ENCODE measurements around the gene KSR1.

Gene KSR1

DNA sequence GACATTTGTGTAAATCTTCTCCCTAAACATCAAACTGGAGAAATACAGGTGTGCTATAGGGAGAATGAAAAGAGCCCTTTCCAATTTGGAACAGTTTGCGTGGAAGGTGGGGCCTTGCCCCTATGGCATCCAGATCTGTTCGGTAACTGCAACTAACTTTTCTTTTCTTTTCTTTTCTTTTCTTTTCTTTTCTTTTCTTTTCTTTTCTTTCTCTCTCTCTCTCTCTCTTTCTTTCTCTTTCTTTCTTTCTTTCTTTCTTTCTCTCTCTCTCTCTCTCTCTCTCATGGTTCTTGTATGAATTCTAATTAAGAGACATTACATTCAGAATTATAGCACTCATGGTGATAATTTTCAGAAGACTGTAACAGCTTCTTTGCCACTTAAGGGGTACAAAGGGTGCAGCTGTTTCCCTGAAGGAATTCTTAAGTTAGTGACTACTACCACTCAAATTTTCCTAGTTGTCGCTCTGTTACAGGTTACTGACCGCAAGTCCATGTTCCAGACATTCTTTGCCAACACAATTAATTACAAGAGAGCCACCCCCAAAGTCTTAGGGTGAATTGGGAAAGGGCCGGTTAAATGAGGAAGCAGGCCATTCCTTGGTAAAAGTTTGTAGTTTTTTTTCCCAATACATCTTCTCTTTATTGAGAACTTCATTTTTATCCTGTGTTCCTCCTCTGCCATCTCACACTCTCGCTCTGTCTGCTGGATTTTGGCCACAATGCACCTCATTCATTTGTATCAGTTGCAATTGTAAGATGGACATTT lies 69.8 kb downstream of the KSR1 start:
- no peaks in the 10 kb centered on the region for H3K27me3 Mint-ChIP-seq
- no peaks in the 10 kb centered on the region for H3K9me3 Mint-ChIP-seq
- H3K4me3 Mint-ChIP-seq: no peak overlapping the region
- no peak for DNase-seq
- H3K36me3 Mint-ChIP-seq (ENCODE audit: low read depth): peaks cover 14% of the 10 kb centered on the region
- H3K4me1 Mint-ChIP-seq (ENCODE audit: low read depth): peaks cover 77% of the 10 kb centered on the region
- H3K27ac Mint-ChIP-seq: peak overlapping the region; percentile 34

DNA sequence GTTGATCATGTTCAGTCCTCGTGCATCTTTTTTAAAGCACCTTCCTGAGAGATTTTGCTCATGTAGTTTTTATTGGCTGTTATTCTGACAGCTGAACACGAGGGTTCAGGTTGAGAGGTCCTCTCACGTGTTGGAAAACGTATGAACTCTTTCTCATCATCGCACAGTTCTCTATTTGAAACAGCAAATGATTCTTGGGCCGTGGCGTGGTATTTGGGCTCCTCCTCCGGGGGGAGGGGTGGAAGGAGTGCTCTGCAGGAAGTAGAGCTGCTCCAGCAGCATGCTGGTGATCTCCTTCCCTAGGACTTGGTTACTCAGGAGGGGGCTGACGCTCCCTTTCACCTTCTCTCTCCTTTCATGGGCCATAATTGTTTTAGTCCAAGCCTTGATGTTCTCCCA lies 70.4 kb downstream of the KSR1 start:
- DNase-seq: peak; percentile 56
- peaks cover 14% of the 10 kb centered on the region for H3K36me3 Mint-ChIP-seq (ENCODE audit: low read depth)
- H3K27me3 Mint-ChIP-seq: no peaks in the 10 kb centered on the region
- peaks cover 81% of the 10 kb centered on the region for H3K4me1 Mint-ChIP-seq (ENCODE audit: low read depth)
- no peaks in the 10 kb centered on the region for H3K9me3 Mint-ChIP-seq
- H3K27ac Mint-ChIP-seq: peak overlapping the region; percentile 34
- no peak overlapping the region for H3K4me3 Mint-ChIP-seq

DNA sequence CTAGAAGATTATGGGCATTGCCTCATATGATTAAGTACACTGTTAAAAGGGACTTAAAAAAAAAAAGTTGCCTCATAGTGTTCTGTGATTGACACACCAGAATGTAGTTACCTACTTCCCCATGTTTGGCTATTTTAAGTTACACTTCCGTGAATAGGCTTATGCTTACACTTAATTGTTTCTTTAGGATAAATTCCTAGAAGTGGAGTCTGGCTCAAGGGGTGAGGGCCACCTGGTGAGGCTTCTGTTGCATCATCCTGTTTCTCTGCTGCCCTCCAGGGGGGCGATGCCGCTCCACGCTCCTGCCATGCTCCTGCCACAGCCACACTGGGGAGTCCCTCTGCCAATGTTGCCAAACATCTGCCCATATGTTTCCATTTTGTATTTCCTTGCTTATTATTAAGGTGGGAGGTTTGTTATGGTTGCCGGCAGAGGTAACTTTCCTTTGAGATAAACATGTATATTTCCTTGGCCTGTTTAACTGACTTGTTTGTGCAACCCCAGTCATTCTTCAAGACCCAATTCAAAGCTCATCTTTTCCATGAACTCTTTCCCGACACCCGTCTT lies 73.1 kb downstream of the KSR1 start:
- H3K9me3 Mint-ChIP-seq: no peaks in the 10 kb centered on the region
- H3K4me3 Mint-ChIP-seq: no peak overlapping the region
- H3K27ac Mint-ChIP-seq: peak overlapping the region; percentile 34
- H3K27me3 Mint-ChIP-seq: no peaks in the 10 kb centered on the region
- H3K4me1 Mint-ChIP-seq (ENCODE audit: low read depth): peaks cover 63% of the 10 kb centered on the region
- DNase-seq: no peak
- H3K36me3 Mint-ChIP-seq (ENCODE audit: low read depth): peaks cover 9% of the 10 kb centered on the region

DNA sequence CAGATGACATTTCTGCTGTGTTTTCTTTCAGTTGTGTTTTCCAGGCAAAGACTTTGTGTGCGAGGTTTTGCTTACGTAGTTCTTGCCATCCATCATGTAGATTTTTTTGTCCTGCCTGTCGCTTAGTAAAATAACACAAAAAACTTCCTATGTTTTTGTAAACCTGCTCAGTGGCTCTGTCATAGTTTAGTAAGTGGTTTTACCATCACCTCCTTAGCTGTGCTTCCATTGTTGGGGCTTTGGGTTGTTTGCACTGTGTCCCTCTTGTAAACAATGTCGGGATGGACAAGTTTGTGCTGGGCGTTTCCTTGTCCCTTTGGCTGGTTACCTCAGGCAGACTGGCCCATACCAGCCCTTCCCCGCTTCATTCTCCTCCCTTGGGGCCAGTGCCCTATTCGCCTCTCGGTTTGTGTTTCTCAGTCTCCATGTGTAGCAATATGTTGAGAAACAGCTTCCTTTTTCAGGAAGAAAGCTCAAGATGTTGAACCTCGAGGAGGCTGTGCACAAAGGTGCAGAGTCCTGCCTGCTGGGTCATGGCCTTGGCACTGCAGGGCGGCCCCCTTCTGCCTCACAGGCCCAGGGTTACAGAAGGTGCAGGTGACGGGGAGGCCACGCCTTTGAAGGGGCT lies 74.6 kb downstream of the KSR1 start:
- no peak for DNase-seq
- Mint-ChIP-seq H3K27me3 (no peaks in the 10 kb centered on the region), H3K4me3 (no peak overlapping the region), H3K9me3 (no peaks in the 10 kb centered on the region), H3K4me1 (ENCODE audit: low read depth) (peaks cover 59% of the 10 kb centered on the region), H3K36me3 (ENCODE audit: low read depth) (peaks cover 12% of the 10 kb centered on the region), H3K27ac (no peak overlapping the region)

GRCh38 chr17:27531469-27531961 lies 75.3 kb downstream of the KSR1 start:
- H3K9me3 Mint-ChIP-seq: no peaks in the 10 kb centered on the region
- peaks cover 57% of the 10 kb centered on the region for H3K4me1 Mint-ChIP-seq (ENCODE audit: low read depth)
- H3K27ac Mint-ChIP-seq: no peak overlapping the region
- H3K4me3 Mint-ChIP-seq: no peak overlapping the region
- DNase-seq: no peak
- no peaks in the 10 kb centered on the region for H3K27me3 Mint-ChIP-seq
- peaks cover 13% of the 10 kb centered on the region for H3K36me3 Mint-ChIP-seq (ENCODE audit: low read depth)

- DNase-seq: no peak
- H3K9me3 Mint-ChIP-seq: no peaks in the 10 kb centered on the region
- peaks cover 11% of the 10 kb centered on the region for H3K36me3 Mint-ChIP-seq (ENCODE audit: low read depth)
- peaks cover 56% of the 10 kb centered on the region for H3K4me1 Mint-ChIP-seq (ENCODE audit: low read depth)
- H3K27me3 Mint-ChIP-seq: no peaks in the 10 kb centered on the region
- H3K4me3 Mint-ChIP-seq: no peak overlapping the region
- H3K27ac Mint-ChIP-seq: peak overlapping the region; percentile 39
These were observed 76.3 kb downstream of the KSR1 start for GRCh38 chr17:27532269-27533263.

DNA sequence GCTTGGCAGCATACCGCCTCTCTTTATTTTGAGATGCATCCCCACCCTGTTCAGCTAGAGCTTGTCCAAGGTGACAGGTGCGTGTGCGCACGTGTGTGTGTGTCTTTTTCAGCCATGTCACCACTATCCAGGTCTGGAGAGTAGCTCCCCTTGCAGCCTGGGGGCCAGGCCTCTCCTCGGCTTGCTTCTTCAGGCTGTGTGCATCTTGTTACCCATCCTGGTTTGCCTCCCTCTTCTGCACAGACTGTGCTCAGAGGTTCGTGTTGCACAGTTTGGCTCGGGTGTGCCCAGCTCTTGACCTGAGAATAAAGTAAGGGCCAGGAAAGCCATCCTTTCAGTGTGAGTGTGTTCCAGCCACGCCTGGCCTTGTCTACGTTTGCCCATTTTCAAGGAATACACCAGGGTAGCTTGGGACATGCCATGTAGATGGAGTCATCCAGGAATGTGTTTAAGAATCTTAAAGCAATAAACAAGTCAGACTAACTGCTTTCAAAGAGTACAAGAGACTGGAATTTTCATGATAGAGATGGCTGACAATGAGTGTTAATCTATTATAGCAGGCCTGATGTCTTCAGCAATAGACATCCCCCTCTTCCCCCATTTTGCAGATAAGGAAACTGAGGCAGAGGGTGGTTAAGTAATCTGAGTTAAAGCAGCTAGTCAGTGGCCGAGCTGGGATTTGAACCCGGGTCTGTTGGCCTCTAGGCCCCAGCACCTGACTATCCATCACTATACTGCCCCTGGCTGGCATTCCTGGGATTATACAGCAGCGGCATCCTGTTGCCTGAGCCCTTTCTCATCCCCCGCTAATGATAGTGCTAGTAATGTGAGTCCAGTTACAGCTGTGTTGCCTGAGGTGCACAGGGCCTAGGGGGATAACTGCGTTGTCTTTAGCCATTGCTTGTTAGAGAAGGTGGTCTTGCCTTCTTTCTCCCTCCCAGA lies 77.9 kb downstream of the KSR1 start:
- no peak for DNase-seq
- Mint-ChIP-seq H3K27ac (no peak overlapping the region), H3K4me1 (ENCODE audit: low read depth) (peaks cover 62% of the 10 kb centered on the region), H3K9me3 (no peaks in the 10 kb centered on the region), H3K36me3 (ENCODE audit: low read depth) (peaks cover 11% of the 10 kb centered on the region), H3K4me3 (no peak overlapping the region), H3K27me3 (no peaks in the 10 kb centered on the region)

GRCh38 chr17:27535178-27535928 lies 79.1 kb downstream of the KSR1 start:
- Mint-ChIP-seq H3K4me3 (no peak overlapping the region), H3K27me3 (no peaks in the 10 kb centered on the region), H3K4me1 (ENCODE audit: low read depth) (peaks cover 66% of the 10 kb centered on the region), H3K36me3 (ENCODE audit: low read depth) (peaks cover 5% of the 10 kb centered on the region), H3K27ac (no peak overlapping the region), H3K9me3 (no peaks in the 10 kb centered on the region)
- DNase-seq: no peak

GRCh38 chr17:27535975-27536374 lies 79.7 kb downstream of the KSR1 start:
- no peak overlapping the region for H3K27ac Mint-ChIP-seq
- H3K9me3 Mint-ChIP-seq: no peaks in the 10 kb centered on the region
- H3K27me3 Mint-ChIP-seq: no peaks in the 10 kb centered on the region
- DNase-seq: no peak
- peaks cover 66% of the 10 kb centered on the region for H3K4me1 Mint-ChIP-seq (ENCODE audit: low read depth)
- H3K4me3 Mint-ChIP-seq: no peak overlapping the region
- peaks cover 5% of the 10 kb centered on the region for H3K36me3 Mint-ChIP-seq (ENCODE audit: low read depth)

GRCh38 chr17:27536781-27537180 lies 80.5 kb downstream of the KSR1 start:
- Mint-ChIP-seq H3K4me1 (ENCODE audit: low read depth) (peaks cover 68% of the 10 kb centered on the region), H3K4me3 (no peak overlapping the region), H3K27ac (no peak overlapping the region), H3K9me3 (no peaks in the 10 kb centered on the region), H3K27me3 (no peaks in the 10 kb centered on the region), H3K36me3 (ENCODE audit: low read depth) (peaks cover 5% of the 10 kb centered on the region)
- DNase-seq: no peak

DNA sequence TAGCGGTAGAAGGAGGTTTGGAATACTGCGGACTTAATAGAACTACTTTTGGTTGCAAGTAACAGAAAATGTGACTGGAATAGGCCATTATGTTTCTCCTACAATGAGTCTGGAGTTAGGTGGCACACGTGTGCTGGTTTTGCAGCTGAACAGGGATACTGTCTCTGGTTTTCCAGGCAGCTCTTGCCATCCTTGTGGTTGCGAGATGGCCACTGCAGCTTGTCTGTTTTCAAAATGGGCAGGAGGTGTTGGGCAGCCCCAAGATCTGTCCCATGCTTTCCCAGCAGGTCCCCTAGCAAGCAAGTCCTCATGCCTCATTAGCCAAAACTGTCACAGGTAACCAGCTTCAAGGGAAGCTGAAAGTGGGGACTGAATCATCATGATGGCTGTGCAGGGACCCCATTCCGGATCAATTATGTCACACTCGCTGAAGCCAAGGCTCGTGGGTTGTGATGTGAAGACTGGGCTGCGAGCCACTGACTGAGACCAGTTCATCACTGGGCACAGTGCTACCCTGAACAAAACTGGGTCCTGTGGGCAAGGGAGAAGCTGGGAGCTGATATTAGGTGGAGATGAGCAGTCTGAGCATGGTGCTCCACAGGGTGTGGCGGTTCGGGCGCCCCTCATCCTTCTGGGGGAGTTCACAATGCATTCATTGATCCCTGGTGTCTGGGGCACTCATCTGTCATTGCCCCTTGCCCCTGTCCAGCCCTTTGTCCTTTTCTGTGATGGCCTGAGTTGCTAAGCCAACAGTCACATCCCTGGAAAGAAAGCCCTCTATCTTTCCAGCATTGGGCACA lies 82.1 kb downstream of the KSR1 start:
- peaks cover 8% of the 10 kb centered on the region for H3K36me3 Mint-ChIP-seq (ENCODE audit: low read depth)
- peaks cover 79% of the 10 kb centered on the region for H3K4me1 Mint-ChIP-seq (ENCODE audit: low read depth)
- no peak for DNase-seq
- H3K9me3 Mint-ChIP-seq: no peaks in the 10 kb centered on the region
- no peak overlapping the region for H3K4me3 Mint-ChIP-seq
- H3K27me3 Mint-ChIP-seq: no peaks in the 10 kb centered on the region
- no peak overlapping the region for H3K27ac Mint-ChIP-seq

DNA sequence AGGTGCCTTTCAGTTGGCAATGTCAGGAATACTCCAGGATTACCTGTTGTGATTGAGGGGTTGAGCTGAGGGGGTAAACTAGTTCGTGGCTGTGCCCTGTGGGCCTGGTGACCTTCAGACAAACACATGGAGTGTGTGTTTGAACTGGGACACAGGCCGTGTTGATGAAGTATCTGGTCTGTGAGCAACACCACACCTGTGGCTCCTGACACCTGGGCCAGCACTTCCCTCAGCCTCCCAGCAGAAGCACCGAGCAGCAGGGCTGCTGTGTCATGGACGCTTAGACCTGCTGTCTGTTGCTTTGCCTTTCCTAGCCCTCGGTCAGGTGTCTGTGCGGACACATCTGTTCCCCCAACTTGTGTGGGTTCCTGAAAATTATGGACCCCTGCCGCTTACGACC lies 82.9 kb downstream of the KSR1 start:
- Mint-ChIP-seq H3K27me3 (no peaks in the 10 kb centered on the region), H3K27ac (peak overlapping the region; percentile 16), H3K36me3 (ENCODE audit: low read depth) (peaks cover 16% of the 10 kb centered on the region), H3K9me3 (no peaks in the 10 kb centered on the region), H3K4me3 (no peak overlapping the region), H3K4me1 (ENCODE audit: low read depth) (peaks cover 87% of the 10 kb centered on the region)
- DNase-seq: no peak
